Activated naive CD4-positive, alpha-beta T cell treated with anti-CD3 and anti-CD28 coated beads for 36 hours (primary cell): Measurements from ENCODE around the gene GNAO1. TPM values are rescaled to one million over a fixed set of nuclear protein-coding genes. Genes with fewer than 3 reads are reported as not detected.

Experiments used
- CTCF ChIA-PET: fragments of 350-600 bp; sonication (Branson Sonifier 250); formaldehyde crosslinking; loops from one replicate; lab custom pipeline; 2021; ENCODE audit warnings: antibody characterized with exemption; lab: Charles Lee
- DNase-seq: peaks from one replicate; pipeline ENCODE4 v3.0.0-alpha.2; 2020
- H3K27ac Mint-ChIP-seq: one replicate; pipeline ENCODE4 v1.8.0; 2021; ENCODE audit warnings: mild to moderate bottlenecking, mixed read lengths
- H3K27me3 Mint-ChIP-seq: one replicate; pipeline ENCODE4 v1.8.0; 2021; ENCODE audit warnings: low read depth, mixed read lengths
- H3K36me3 Mint-ChIP-seq: one replicate; pipeline ENCODE4 v1.8.0; 2021; ENCODE audit warnings: low read depth, mixed read lengths
- H3K4me1 Mint-ChIP-seq: one replicate; pipeline ENCODE4 v1.8.0; 2021; ENCODE audit warnings: low read depth, mixed read lengths
- H3K4me3 Mint-ChIP-seq: one replicate; pipeline ENCODE4 v1.8.0; 2021; ENCODE audit warnings: mild to moderate bottlenecking, moderate library complexity, mixed read lengths
- H3K9me3 Mint-ChIP-seq: one replicate; pipeline ENCODE4 v1.8.0; 2021; ENCODE audit warnings: mixed read lengths
- intact Hi-C: fragments of 100-400 bp; cut with micrococcal nuclease; formaldehyde crosslinking; loops from one replicate; pipeline ENCODE4 v1.15.1; 2023
- total RNA-seq, 2 experiments: library from RNA; stranded (reverse); gene quantifications; one replicate each; pipeline ENCODE4 v1.2.3, GENCODE V29; 2021

The GNAO1 gene
- total RNA-seq, 2 experiments from 2014 or later: 0.25 to 0.50 TPM

DNA sequence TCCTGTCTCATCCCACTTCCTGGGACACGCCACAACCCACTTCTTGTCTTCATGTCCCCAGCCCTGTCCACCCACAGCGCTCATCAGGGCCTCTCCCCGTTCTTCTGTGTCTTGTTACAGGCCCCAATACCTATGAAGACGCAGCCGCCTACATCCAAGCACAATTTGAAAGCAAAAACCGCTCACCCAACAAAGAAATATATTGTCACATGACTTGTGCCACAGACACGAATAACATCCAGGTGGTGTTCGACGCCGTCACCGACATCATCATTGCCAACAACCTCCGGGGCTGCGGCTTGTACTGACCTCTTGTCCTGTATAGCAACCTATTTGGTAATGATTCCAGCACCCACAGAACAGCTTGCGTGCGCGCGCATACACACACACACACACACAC is 163.5 kb downstream of the GNAO1 start:
- H3K27me3 Mint-ChIP-seq: no peaks in the 10 kb centered on the region
- CTCF ChIA-PET: no interaction called here
- peak; percentile 2 for DNase-seq
- H3K4me3 Mint-ChIP-seq: no peak overlapping the region
- H3K27ac Mint-ChIP-seq: no peak overlapping the region
- peaks cover 27% of the 10 kb centered on the region for H3K4me1 Mint-ChIP-seq
- intact Hi-C loops: loop anchor here (5.0 kb wide), 1 partner anchor 348 kb away; no protein-coding TSS in a partner anchor
- no peaks in the 10 kb centered on the region for H3K36me3 Mint-ChIP-seq
- no peaks in the 10 kb centered on the region for H3K9me3 Mint-ChIP-seq

- Mint-ChIP-seq H3K27ac (no peak overlapping the region), H3K27me3 (no peaks in the 10 kb centered on the region), H3K9me3 (no peaks in the 10 kb centered on the region), H3K36me3 (peaks cover under 1% of the 10 kb centered on the region), H3K4me1 (peaks cover 31% of the 10 kb centered on the region), H3K4me3 (no peak overlapping the region)
- intact Hi-C loops: loop anchor here (5.0 kb wide), 1 partner anchor 347 kb away; no protein-coding TSS in a partner anchor
- CTCF ChIA-PET: interaction anchor here (1.7 kb wide), 1 partner anchor 23 kb away, joined by 5 read pairs; no protein-coding TSS in a partner anchor
- DNase-seq: no peak
Observed at GRCh38 chr16:56355221-56355620, 163.9 kb downstream of the GNAO1 start.

DNA sequence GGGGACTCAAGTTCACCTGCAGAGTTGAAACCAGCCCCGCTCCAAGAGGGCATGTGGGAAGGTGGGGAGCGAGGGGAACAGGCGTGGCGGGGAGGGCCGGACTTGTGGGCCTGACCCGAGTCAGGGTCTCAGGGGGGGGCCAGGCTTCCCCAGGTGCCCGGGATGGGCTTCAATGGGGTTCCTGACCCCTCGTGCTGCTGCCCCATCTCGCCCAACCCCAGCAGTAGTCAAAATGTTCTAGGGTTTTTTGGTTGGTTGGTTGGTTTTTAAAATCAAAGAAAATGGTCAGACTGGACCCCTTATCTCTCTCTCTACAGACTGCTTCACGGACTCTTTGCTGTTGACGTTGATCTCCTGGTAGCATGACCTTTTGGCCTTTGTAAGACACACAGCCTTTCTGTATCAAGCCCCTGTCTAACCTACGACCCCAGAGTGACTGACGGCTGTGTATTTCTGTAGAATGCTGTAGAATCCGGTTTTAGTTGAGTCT is 164.5 kb downstream of the GNAO1 start:
- CTCF ChIA-PET: interaction anchor here (0.6 to 1.7 kb wide), 9 partner anchors 14 to 95 kb away, joined by 3 to 7 read pairs (median 5); no protein-coding TSS in a partner anchor
- peak; percentile 3 for DNase-seq
- Mint-ChIP-seq H3K36me3 (peaks cover 4% of the 10 kb centered on the region), H3K4me3 (peak overlapping the region; percentile 6), H3K9me3 (no peaks in the 10 kb centered on the region), H3K27ac (no peak overlapping the region), H3K27me3 (no peaks in the 10 kb centered on the region), H3K4me1 (peaks cover 31% of the 10 kb centered on the region)
- intact Hi-C loops: loop anchor here (2.0 to 5.0 kb wide), 3 partner anchors 69 to 346 kb away; partner anchors contain the start of genes AMFR and MT2A

GRCh38 chr16:56356276-56357240 is 165.3 kb downstream of the GNAO1 start:
- H3K36me3 Mint-ChIP-seq: peaks cover 5% of the 10 kb centered on the region
- DNase-seq: peak; percentile 68
- CTCF ChIA-PET: interaction anchor here (0.5 to 1.7 kb wide), 12 partner anchors 13 to 414 kb away, joined by 3 to 7 read pairs (median 4); no protein-coding TSS in a partner anchor
- intact Hi-C loops: loop anchor here (1.0 to 5.0 kb wide), 7 partner anchors 68 to 346 kb away; partner anchors contain the start of genes AMFR, BBS2, MT1X and MT2A
- H3K9me3 Mint-ChIP-seq: no peaks in the 10 kb centered on the region
- H3K27me3 Mint-ChIP-seq: no peaks in the 10 kb centered on the region
- peak overlapping the region; percentile 86 for H3K27ac Mint-ChIP-seq
- peaks cover 31% of the 10 kb centered on the region for H3K4me1 Mint-ChIP-seq
- peak overlapping the region; percentile 74 for H3K4me3 Mint-ChIP-seq

- Mint-ChIP-seq H3K4me1 (peaks cover 31% of the 10 kb centered on the region), H3K27me3 (no peaks in the 10 kb centered on the region), H3K27ac (peak overlapping the region; percentile 86), H3K9me3 (no peaks in the 10 kb centered on the region), H3K4me3 (peak overlapping the region; percentile 74), H3K36me3 (peaks cover 5% of the 10 kb centered on the region)
- CTCF ChIA-PET: interaction anchor here (1.1 to 1.6 kb wide), 2 partner anchors 24 to 49 kb away, joined by 4 to 5 read pairs; no protein-coding TSS in a partner anchor
- DNase-seq: peak; percentile 5
- intact Hi-C loops: loop anchor here (1.0 to 5.0 kb wide), 7 partner anchors 67 to 345 kb away; partner anchors contain the start of genes AMFR, BBS2, MT1X and MT2A
Observed at GRCh38 chr16:56357241-56357764, 166.0 kb downstream of the GNAO1 start.

DNA sequence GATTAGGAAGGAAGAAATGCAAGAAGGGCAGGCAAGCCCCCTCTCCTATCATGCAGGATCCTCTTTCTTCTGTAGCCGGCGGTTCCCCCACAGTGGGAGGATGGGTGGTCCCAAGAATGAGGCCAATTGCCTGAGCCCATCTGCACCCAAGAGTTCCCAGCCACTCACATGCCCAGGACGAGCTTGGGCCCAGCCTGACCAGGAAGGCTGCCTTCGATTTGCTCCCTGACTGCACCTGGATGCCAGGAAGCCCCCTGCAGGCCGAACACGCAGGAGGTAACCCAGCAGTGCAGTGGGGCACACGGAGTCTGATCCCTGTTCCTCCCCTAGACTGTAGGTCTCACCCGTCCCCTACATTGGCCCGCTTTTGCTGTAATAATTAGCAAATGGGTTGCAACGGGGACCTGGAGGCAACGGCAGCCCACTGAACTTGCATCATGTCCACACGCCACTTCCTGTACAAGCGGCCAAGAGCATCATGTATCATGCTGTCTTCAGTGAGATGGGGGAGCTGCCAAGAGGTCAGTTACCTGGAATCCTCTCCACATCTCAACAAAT is 166.6 kb downstream of the GNAO1 start:
- intact Hi-C loops: loop anchor here (1.0 to 5.0 kb wide), 7 partner anchors 67 to 344 kb away; partner anchors contain the start of genes AMFR, BBS2, MT1X and MT2A
- CTCF ChIA-PET: no interaction called here
- peak; percentile 4 for DNase-seq
- H3K27ac Mint-ChIP-seq: no peak overlapping the region
- H3K4me1 Mint-ChIP-seq: peaks cover 31% of the 10 kb centered on the region
- peaks cover 7% of the 10 kb centered on the region for H3K36me3 Mint-ChIP-seq
- H3K9me3 Mint-ChIP-seq: no peaks in the 10 kb centered on the region
- no peak overlapping the region for H3K4me3 Mint-ChIP-seq
- H3K27me3 Mint-ChIP-seq: no peaks in the 10 kb centered on the region

DNA sequence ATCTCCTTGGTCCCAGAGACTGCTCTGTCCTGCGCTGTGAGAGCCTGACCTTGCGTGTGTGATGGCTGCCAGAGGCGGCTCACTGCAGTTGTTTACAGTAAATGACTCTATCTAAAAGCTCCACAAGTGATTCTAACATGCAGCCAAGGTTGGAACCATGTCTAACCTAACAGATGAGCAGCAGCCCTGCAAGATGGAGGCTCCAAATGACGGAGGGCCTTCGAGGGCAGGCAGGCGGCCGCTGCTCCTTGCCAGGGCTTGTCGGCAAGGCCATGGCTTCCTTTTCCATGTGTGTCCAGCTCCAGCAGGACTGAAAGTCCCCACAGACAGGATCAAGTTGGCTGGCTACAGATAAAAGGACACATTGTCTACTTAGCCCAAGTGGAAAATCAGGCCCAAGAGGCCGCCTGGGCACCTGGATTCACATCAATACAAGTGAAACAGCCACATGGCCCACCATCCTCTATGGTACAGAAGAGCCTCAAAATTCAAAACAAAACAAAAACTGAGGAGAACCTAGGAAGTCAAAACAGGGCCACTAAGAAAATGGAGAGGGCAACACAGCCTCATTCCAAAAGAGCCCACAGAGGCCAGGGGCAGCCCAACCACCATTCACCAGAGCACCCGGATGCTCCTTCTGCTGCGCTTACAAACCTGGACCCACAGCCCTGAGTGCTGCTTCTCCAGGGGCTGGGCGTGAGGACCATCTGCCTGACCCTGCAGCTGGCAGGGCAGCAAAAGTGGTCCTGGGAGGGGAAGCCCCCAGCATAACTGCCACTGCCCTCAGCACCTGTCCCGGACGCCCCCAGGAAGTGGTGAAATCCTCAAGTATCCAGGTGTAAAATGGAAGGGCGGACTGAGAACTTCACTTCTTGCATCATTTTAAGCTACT is 169.1 kb downstream of the GNAO1 start:
- CTCF ChIA-PET: no interaction called here

DNA sequence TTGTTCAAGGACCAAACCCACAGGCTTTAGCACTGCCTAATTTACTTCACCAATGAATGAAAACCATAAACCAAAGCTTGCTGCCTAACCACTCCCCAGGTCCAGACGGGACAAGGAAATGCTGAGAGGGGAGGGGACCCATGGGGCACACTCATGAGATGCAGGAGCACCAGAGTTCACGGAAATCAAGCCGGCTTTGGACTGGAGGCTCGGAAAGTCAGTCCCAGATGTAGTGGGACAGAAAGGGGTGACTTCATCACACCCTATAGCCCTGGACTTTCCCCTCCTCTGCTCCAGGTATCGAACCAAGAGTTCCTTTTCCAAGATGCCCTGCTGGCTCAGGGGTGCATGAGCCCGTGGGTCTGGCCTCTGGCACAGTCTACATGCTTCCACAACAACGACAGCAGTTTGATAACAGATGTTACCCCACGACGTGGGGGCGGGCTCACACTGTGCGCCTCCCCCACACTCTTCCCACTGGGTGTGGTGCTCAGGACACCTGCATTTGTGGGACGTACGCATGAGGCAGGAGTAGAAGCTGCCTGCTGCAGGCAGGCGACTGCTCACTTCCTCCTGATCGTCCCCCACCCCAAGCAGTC is 170.9 kb downstream of the GNAO1 start:
- Mint-ChIP-seq H3K27me3 (no peaks in the 10 kb centered on the region), H3K4me3 (no peak overlapping the region), H3K27ac (no peak overlapping the region), H3K4me1 (peaks cover 18% of the 10 kb centered on the region), H3K9me3 (no peaks in the 10 kb centered on the region), H3K36me3 (peaks cover 12% of the 10 kb centered on the region)
- CTCF ChIA-PET: no interaction called here
- intact Hi-C loops: no loop called here
- DNase-seq: no peak

More for the DNA sequence above, 169.1 kb downstream of the GNAO1 start:
- H3K9me3 Mint-ChIP-seq: no peaks in the 10 kb centered on the region
- no peak overlapping the region for H3K4me3 Mint-ChIP-seq
- H3K27me3 Mint-ChIP-seq: no peaks in the 10 kb centered on the region
- intact Hi-C loops: no loop called here
- peaks cover 31% of the 10 kb centered on the region for H3K4me1 Mint-ChIP-seq
- peaks cover 9% of the 10 kb centered on the region for H3K36me3 Mint-ChIP-seq
- no peak for DNase-seq
- peak overlapping the region; percentile 9 for H3K27ac Mint-ChIP-seq

- H3K36me3 Mint-ChIP-seq: peaks cover 12% of the 10 kb centered on the region
- DNase-seq: no peak
- no peak overlapping the region for H3K27ac Mint-ChIP-seq
- H3K27me3 Mint-ChIP-seq: no peaks in the 10 kb centered on the region
- no peaks in the 10 kb centered on the region for H3K9me3 Mint-ChIP-seq
- no peak overlapping the region for H3K4me3 Mint-ChIP-seq
- peaks cover 13% of the 10 kb centered on the region for H3K4me1 Mint-ChIP-seq
- CTCF ChIA-PET: interaction anchor here (0.9 kb wide), 1 partner anchor 44 kb away, joined by 6 read pairs; no protein-coding TSS in a partner anchor
- intact Hi-C loops: no loop called here
Observed at GRCh38 chr16:56362706-56363105, 171.4 kb downstream of the GNAO1 start.

- DNase-seq: no peak
- CTCF ChIA-PET: interaction anchor here (0.9 kb wide), 1 partner anchor 45 kb away, joined by 6 read pairs; no protein-coding TSS in a partner anchor
- no peak overlapping the region for H3K4me3 Mint-ChIP-seq
- H3K27ac Mint-ChIP-seq: no peak overlapping the region
- no peaks in the 10 kb centered on the region for H3K9me3 Mint-ChIP-seq
- H3K27me3 Mint-ChIP-seq: no peaks in the 10 kb centered on the region
- intact Hi-C loops: no loop called here
- peaks cover 12% of the 10 kb centered on the region for H3K36me3 Mint-ChIP-seq
- peaks cover 13% of the 10 kb centered on the region for H3K4me1 Mint-ChIP-seq
Observed at GRCh38 chr16:56363181-56363716, 172.0 kb downstream of the GNAO1 start.
